BLaER1 (cell line): Measurements from ENCODE around the gene RUVBL2.

Experiments used
- H3K27ac ChIP-seq: shearing (Covaris generic); formaldehyde crosslinking; 2 replicates; pipeline ENCODE4 v1.8.1; 2022
- H3K27me3 ChIP-seq: shearing (Covaris generic); formaldehyde crosslinking; 2 replicates; pipeline ENCODE4 v1.8.1; 2022
- H3K36me3 ChIP-seq: shearing (Covaris generic); formaldehyde crosslinking; 2 replicates; pipeline ENCODE4 v1.8.1; 2022
- H3K4me1 ChIP-seq: shearing (Covaris generic); formaldehyde crosslinking; 2 replicates; pipeline ENCODE4 v1.8.1; 2022
- H3K4me2 ChIP-seq: shearing (Covaris generic); formaldehyde crosslinking; 2 replicates; pipeline ENCODE4 v1.8.1; 2022
- H3K4me3 ChIP-seq: shearing (Covaris generic); formaldehyde crosslinking; 2 replicates; pipeline ENCODE4 v1.8.1; 2022
- H3K9ac ChIP-seq: shearing (Covaris generic); formaldehyde crosslinking; 2 replicates; pipeline ENCODE4 v1.8.1; 2022
- H3K9me3 ChIP-seq: shearing (Covaris generic); formaldehyde crosslinking; 2 replicates; pipeline ENCODE4 v1.8.1; 2022
- H4K20me1 ChIP-seq: shearing (Covaris generic); formaldehyde crosslinking; 2 replicates; pipeline ENCODE4 v1.8.1; 2022
- Cebpa-rat ChIP-seq: shearing (Covaris generic); IDR thresholded peaks from 2 replicates; pipeline ENCODE4 v1.8.1; 2022

The RUVBL2 gene

DNA sequence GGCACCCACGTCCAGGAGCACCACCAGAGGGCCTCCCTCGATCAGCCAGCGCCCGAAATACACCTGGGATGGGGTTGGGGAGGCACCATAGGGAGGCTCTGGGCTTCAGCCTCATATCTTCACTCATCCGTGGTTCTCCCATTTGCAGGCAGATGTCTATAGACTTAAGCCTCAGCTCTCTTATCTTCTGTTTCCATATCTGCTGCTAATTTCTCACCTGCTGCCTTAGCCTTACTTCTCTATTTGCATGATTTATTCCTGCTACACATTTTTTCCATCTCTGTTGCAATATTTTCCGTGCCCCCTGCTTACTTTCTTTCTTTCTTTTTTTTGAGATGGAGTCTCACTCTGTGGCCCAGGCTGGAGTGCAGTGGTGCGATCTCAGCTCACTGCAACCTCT lies 6.4 kb upstream of the RUVBL2 start:
- Histone ChIP-seq H3K9ac (no peak overlapping the region), H3K27ac (no peak overlapping the region), H3K36me3 (peaks cover 77% of the 10 kb centered on the region), H3K4me2 (no peak overlapping the region), H3K4me1 (peaks cover 43% of the 10 kb centered on the region), H3K4me3 (no peak overlapping the region), H3K9me3 (no peaks in the 10 kb centered on the region), H4K20me1 (peaks cover 8% of the 10 kb centered on the region), H3K27me3 (no peaks in the 10 kb centered on the region)
- TF ChIP-seq Cebpa-rat, result no peak

DNA sequence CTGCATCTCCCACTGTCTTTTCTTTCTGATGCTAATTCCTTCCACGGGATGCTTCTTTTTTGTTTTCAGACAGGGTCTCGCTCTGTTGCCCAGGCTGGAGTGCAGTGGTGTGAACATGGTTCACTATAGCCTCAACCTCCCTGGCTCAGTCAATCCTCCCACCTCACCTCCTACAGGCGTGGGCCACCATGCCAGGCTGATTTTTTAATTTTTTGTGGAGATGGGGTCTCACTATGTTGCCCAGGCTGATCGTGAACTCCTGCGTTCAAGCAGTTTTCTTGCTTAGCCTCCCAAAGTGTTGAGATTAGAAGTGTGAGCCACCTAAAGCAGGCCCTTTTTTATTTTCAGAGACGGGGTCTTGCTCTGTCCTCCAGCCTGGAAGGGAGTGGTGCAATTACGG lies 5.4 kb upstream of the RUVBL2 start:
- Histone ChIP-seq H3K4me3 (no peak overlapping the region), H3K9ac (peak overlapping the region; percentile 93; the same call in 1 of the 2 replicates), H3K27ac (peak overlapping the region; percentile 86; the same call in 1 of the 2 replicates), H3K27me3 (no peaks in the 10 kb centered on the region), H3K4me2 (no peak overlapping the region), H3K4me1 (peaks cover 43% of the 10 kb centered on the region), H3K9me3 (no peaks in the 10 kb centered on the region), H3K36me3 (peaks cover 67% of the 10 kb centered on the region), H4K20me1 (peaks cover 8% of the 10 kb centered on the region)
- TF ChIP-seq Cebpa-rat, result no peak

DNA sequence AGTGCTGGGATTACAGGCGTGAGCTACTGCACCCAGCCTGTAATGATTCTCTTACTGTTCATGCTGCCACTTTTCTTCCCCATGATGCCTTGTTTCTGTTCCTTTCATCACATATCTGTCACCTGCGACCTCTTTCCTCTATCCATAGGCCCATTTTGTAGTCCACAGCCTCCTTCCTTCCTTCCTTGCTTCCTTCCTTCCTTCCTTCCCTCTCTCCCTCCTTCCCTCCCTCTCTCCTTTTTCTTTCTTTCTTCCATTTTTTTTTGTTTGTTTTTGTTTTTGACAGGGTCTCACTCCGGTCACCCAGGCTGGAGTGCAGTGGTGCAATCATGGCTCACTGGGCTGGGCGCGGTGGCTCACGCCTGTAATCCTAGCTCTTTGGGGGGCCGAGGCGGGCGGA lies 4.8 kb upstream of the RUVBL2 start:
- peaks cover 43% of the 10 kb centered on the region for H3K4me1 ChIP-seq
- no peaks in the 10 kb centered on the region for H3K27me3 ChIP-seq
- no peaks in the 10 kb centered on the region for H3K9me3 ChIP-seq
- H3K4me3 ChIP-seq, result no peak overlapping the region
- H3K27ac ChIP-seq, result peak overlapping the region; percentile 86
- peak overlapping the region; percentile 93 for H3K9ac ChIP-seq
- peaks cover 8% of the 10 kb centered on the region for H4K20me1 ChIP-seq
- no peak for TF ChIP-seq Cebpa-rat
- H3K4me2 ChIP-seq, result peak overlapping the region; percentile 99
- peaks cover 62% of the 10 kb centered on the region for H3K36me3 ChIP-seq

DNA sequence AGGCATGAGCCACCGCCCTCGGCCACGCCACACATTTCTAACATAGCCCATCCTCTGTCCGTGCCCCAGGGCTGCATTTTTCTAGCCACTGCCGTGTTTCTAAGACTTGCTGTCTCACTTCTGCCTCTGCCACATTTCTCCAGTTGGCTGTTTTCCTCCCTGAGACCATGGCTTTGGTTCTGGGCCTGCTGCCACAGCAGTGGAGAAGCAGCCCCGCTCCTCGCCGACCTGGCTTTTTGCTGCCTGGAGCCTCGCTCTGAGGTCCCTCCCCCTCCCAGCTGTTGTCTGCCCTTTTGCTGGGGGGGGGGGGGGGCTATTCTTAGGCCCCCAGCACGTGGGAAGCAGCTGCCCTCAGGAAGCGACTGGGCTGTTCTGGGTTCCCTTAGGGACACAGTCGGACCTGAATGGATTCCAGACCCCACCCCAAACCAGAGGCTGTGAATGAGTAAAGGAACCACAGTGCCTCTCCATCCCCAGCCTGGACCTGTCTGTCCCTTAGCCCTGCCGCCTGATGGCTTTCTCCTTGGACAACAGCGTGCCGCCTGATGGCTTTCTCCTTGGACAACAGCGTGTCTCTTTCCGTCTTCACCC lies 3.9 kb upstream of the RUVBL2 start:
- no peaks in the 10 kb centered on the region for H3K27me3 ChIP-seq
- no peaks in the 10 kb centered on the region for H3K9me3 ChIP-seq
- peak overlapping the region; percentile 27; the same call in 1 of the 2 replicates for H3K4me3 ChIP-seq
- peaks cover 52% of the 10 kb centered on the region for H3K36me3 ChIP-seq
- TF ChIP-seq Cebpa-rat, result no peak
- H3K27ac ChIP-seq, result peak overlapping the region; percentile 86
- peaks cover 50% of the 10 kb centered on the region for H3K4me1 ChIP-seq
- H3K4me2 ChIP-seq, result peak overlapping the region; percentile 99
- peaks cover 8% of the 10 kb centered on the region for H4K20me1 ChIP-seq
- H3K9ac ChIP-seq, result peak overlapping the region; percentile 93

DNA sequence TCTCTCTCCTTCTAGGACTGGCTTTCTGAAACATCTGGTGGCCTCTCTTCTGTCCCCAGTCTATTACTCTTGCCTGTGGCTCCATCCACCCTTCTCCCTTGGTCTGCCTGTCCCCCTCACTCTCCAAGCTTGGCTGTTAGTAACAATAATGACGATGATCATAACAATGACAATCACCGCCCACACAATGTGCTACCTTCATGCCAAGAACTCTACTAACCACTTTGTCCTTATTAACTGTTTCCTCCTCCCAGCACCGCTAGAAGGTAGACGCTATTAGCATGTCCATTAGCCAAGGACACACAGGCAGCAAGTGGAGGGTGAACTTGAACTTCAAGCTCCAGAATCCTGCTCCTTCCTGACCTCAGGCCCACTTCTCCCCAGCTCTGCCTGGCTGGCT lies 3.3 kb upstream of the RUVBL2 start:
- Histone ChIP-seq H3K4me2 (peak overlapping the region; percentile 99), H3K4me1 (peaks cover 56% of the 10 kb centered on the region), H3K9ac (peak overlapping the region; percentile 93), H3K27ac (peak overlapping the region; percentile 86), H3K27me3 (no peaks in the 10 kb centered on the region), H3K9me3 (no peaks in the 10 kb centered on the region), H3K4me3 (0 out of 2 replicates have a peak overlapping the region, but pooled peaks have one; percentile 27), H3K36me3 (peaks cover 46% of the 10 kb centered on the region), H4K20me1 (peaks cover 12% of the 10 kb centered on the region)
- no peak for TF ChIP-seq Cebpa-rat

DNA sequence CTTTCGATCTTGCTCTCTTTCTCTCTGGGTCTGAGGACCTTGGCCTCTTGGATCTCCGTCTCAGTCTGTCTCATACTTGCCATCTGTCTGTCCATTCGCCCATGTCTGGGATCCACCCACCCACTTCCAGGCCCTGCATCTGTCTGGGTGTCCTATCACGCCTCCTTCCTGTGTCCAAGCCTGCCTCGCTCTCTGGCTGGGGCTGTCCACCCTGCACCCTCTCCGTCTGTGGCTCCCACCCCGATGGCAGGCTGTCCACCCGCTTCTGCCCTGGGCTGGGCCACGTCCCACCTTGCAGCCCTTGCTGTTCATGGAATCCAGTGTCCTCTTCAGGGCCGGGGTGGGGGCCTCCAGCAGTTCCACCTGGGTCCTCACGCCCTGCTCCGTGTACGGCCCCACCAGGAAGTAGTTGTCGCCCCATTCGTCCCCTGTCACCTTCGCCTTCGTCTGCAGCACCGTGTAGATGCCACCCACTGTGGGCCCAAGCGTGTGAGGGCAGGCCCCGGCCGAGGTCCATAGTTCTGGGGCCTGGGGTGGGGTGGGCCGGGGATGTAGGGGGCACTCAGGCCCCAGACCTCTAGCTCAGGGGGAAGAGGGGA lies 2.6 kb upstream of the RUVBL2 start:
- peaks cover 39% of the 10 kb centered on the region for H3K36me3 ChIP-seq
- H3K9me3 ChIP-seq, result no peaks in the 10 kb centered on the region
- peaks cover 19% of the 10 kb centered on the region for H4K20me1 ChIP-seq
- H3K9ac ChIP-seq, result peak overlapping the region; percentile 93
- H3K27me3 ChIP-seq, result no peaks in the 10 kb centered on the region
- no peak for TF ChIP-seq Cebpa-rat
- H3K4me3 ChIP-seq, result peak overlapping the region; percentile 94; the same call in 1 of the 2 replicates
- H3K27ac ChIP-seq, result peak overlapping the region; percentile 86
- H3K4me2 ChIP-seq, result peak overlapping the region; percentile 99
- peaks cover 63% of the 10 kb centered on the region for H3K4me1 ChIP-seq

DNA sequence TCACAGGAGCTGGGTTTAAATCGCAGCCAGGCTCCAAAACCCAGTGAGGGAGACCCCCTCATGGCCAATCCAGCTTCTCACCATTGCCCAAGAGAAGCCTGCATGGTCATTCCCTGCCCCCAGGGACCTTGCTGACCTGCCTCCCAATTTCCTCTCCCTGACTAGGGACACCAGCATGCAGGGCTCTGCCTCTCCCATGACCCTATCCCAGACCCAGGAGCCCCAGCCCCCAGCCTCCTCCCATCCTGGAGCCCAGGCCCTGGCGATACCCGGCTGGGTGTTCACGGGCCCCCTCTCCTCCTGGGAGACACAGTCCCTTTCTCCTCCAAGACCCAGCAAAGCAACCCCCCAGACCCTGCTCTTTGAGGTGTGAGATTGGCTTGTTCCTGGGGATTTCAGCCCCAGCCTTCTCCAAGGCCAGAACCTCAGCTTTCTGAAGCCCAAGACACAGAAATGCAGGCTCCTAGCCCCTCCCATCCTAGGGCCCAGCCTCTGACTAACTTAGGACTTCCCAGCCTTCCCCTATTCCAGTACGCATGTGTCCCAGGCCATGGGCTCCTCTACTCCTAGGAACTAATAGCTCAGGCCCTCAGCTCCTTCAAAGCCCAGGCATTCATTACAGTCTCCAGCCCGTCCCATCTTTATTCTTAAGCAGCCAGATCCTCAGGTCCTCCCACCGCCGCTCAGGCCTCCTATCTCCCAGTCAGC lies 1.7 kb upstream of the RUVBL2 start:
- Histone ChIP-seq H3K36me3 (peaks cover 34% of the 10 kb centered on the region), H3K4me2 (peak overlapping the region; percentile 99), H3K9me3 (no peaks in the 10 kb centered on the region), H3K27ac (peak overlapping the region; percentile 86), H3K4me3 (peak overlapping the region; percentile 94), H3K9ac (peak overlapping the region; percentile 93), H3K27me3 (no peaks in the 10 kb centered on the region), H3K4me1 (peaks cover 66% of the 10 kb centered on the region), H4K20me1 (peaks cover 28% of the 10 kb centered on the region)
- TF ChIP-seq Cebpa-rat, result no peak

DNA sequence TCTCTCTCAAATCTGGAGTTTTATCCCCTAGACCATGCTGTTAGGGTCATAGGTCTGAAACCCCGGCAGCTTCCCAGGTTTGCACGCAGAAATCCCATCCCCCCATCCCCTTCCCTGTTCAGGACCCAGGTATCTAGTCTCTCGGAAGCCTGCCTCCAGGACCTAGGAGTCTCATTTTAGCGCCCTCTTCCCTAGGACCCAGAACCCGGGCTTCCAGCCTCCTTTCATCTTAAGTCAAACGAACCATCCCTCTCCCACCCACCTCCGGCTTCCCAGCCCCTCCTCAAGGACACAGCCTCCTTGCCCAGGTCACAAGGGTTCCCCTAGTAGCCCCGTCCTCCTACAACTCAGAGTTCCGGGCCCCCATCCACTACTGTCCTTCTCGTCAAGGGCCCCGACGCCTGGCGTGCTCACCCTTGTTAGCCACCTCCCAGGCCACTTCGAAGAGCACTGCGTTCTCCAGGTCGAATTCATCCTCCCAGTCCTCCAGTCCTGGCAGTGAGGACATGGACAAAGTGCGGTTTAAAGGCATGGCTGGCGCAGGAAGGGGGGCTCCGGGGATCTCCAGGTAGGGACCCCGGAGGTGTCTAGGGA lies 1.0 kb upstream of the RUVBL2 start:
- H3K9me3 ChIP-seq, result no peaks in the 10 kb centered on the region
- H3K4me2 ChIP-seq, result peak overlapping the region; percentile 99
- no peak for TF ChIP-seq Cebpa-rat
- H4K20me1 ChIP-seq, result peaks cover 34% of the 10 kb centered on the region
- H3K36me3 ChIP-seq, result peaks cover 31% of the 10 kb centered on the region
- H3K9ac ChIP-seq, result peak overlapping the region; percentile 93
- peaks cover 66% of the 10 kb centered on the region for H3K4me1 ChIP-seq
- H3K27ac ChIP-seq, result peak overlapping the region; percentile 86
- H3K4me3 ChIP-seq, result peak overlapping the region; percentile 94
- no peaks in the 10 kb centered on the region for H3K27me3 ChIP-seq

DNA sequence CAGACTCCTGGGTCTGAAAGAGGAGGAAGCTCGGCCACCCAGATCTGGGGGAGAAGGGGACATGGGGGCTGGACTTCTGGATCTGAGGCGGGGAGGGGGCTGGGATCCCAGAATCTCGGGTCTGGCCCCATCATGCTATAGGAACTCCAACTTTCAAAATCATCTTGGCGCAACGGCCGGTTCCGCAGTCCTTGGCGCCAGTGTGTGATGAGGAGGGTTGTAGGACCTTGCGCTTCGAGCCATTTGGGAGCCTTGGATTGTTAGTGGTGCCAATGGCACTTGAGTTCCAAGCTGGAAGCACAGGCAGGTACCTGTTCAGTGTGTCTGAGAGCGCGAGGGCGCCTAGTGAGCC lies 324 bp downstream of the RUVBL2 start:
- Histone ChIP-seq H3K9ac (peak overlapping the region; percentile 93), H3K4me2 (peak overlapping the region; percentile 98), H3K27ac (peak overlapping the region; percentile 92), H3K27me3 (no peaks in the 10 kb centered on the region), H3K4me1 (peaks cover 55% of the 10 kb centered on the region), H3K9me3 (no peaks in the 10 kb centered on the region), H4K20me1 (peaks cover 48% of the 10 kb centered on the region), H3K36me3 (peaks cover 26% of the 10 kb centered on the region), H3K4me3 (peak overlapping the region; percentile 94)
- no peak for TF ChIP-seq Cebpa-rat

DNA sequence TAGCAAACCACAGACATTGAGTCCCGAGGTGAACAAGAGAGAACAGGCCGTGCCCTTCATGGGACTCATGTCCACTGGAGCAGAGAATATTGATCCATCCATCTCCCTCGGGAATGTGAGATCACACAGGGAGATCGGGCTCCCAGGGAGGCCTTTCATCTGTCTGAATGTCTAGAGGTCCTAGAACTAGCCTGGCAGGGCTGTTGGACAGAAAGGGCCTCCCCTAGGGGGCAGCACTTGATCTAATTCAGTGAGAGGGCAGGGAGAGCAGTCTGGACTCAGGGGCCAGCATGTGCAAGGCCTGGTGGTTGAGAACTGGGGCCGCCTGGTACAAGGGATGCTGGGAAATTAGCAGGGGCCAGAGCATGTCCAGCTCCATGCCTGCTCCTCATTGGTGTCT lies 4.3 kb downstream of the RUVBL2 start:
- H3K9me3 ChIP-seq, result no peaks in the 10 kb centered on the region
- H4K20me1 ChIP-seq, result peaks cover 67% of the 10 kb centered on the region
- no peak for TF ChIP-seq Cebpa-rat
- no peak overlapping the region for H3K4me3 ChIP-seq
- peaks cover 23% of the 10 kb centered on the region for H3K4me1 ChIP-seq
- H3K36me3 ChIP-seq, result peaks cover 54% of the 10 kb centered on the region
- no peak overlapping the region for H3K9ac ChIP-seq
- no peak overlapping the region for H3K4me2 ChIP-seq
- no peak overlapping the region for H3K27ac ChIP-seq
- H3K27me3 ChIP-seq, result no peaks in the 10 kb centered on the region
